ENCODE measurements around the gene SMIM44.

The SMIM44 gene

GRCh38 chr19:3434630-3435553 is 48.3 kb downstream of the SMIM44 start:
- DNase-seq (ENCODE audit: low read depth) = peak; percentile 92

DNA sequence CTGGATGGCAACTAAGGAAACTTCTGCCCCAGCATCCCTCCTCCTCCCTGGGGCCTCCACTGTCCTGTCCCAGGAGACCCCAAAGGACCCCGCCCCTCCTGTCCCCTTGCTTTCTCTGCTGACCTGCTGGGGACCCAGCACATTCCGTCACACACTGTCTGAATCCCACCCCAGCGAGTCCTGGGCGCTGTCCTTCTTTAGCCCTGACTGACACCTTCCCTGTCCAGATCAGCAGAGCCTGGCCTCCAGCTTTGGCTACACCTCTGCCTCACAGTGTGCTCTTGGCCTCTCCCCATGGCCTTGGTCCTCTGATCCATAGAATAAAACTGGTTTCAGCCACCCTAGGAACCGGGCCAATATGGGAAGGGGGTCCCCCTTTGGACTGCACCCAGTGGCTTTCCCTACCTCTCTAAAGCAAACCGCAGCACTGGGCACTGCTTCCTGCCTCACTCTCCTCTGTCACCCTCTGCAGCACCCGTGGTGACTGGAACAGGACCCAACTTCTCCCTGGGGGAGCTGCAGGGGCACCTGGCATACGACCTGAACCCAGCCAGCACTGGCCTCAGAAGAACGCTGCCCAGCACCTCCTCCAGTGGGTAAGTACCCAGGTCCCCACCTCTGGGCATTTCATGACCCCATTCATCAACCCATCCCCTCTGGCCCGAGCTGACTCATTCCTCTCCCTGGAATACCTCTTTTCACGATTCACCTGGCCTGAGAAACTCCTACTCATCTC is 49.3 kb downstream of the SMIM44 start:
- no peak for DNase-seq (ENCODE audit: low read depth)

- DNase-seq (ENCODE audit: low read depth) = no peak
Measured at GRCh38 chr19:3433313-3433712, 49.9 kb downstream of the SMIM44 start.

All from activated T-helper 1 cell treated with Interleukin-2 at 50 U/mL for 16 hours (primary cell).